T-helper 17 cell (primary cell): ENCODE data around the gene NDUFS2. TPM values are rescaled to one million over a fixed set of nuclear protein-coding genes. Genes with fewer than 3 reads are reported as not detected.
A peak's percentile ranks its signal among the peaks of the same experiment; 100 is the strongest.

Experiments
- ATAC-seq: fragments of 150-1000 bp; cut with Tn5 transposase; 2 replicates; pipeline ENCODE4 v1.10.0; 2021; ENCODE audit warnings: mild to moderate bottlenecking, moderate library complexity
- DNase-seq, 3 donors: peaks; one replicate each; pipeline versions ENCODE4 v3.0.0 to v3.0.0-alpha.2; 2020 to 2021
- H3K9me3 ChIP-seq: one replicate; pipeline ENCODE4 v1.7.0; 2013; ENCODE audit warnings: low read length, mild to moderate bottlenecking; ENCODE audit not compliant: control insufficient read depth, poor library complexity, severe bottlenecking
- H3K27ac Mint-ChIP-seq: one replicate; pipeline ENCODE4 v1.8.0; 2022; ENCODE audit warnings: mild to moderate bottlenecking, moderate library complexity, mixed read lengths
- H3K27me3 Mint-ChIP-seq: one replicate; pipeline ENCODE4 v1.8.0; 2022; ENCODE audit warnings: mixed read lengths
- H3K36me3 Mint-ChIP-seq: one replicate; pipeline ENCODE4 v1.8.0; 2022; ENCODE audit warnings: low read depth, mixed read lengths
- H3K4me1 Mint-ChIP-seq: one replicate; pipeline ENCODE4 v1.8.0; 2022; ENCODE audit warnings: mild to moderate bottlenecking, mixed read lengths
- H3K4me3 Mint-ChIP-seq: one replicate; pipeline ENCODE4 v1.8.0; 2022; ENCODE audit warnings: mild to moderate bottlenecking, moderate library complexity, mixed read lengths
- total RNA-seq, 4 donors: library from RNA in 2 of 4; stranded (reverse) in 2 of 4; gene quantifications; one replicate each; pipeline ENCODE4 v1.2.3 and lab custom pipeline; 2022 to 2026

Gene NDUFS2
- total RNA-seq: 10 to 100 TPM; 57.1 to 58.5 TPM
- total RNA-seq (lab: John Stamatoyannopoulos, UW): 49.3 to 99.9 reads per million in 2 donors

DNA sequence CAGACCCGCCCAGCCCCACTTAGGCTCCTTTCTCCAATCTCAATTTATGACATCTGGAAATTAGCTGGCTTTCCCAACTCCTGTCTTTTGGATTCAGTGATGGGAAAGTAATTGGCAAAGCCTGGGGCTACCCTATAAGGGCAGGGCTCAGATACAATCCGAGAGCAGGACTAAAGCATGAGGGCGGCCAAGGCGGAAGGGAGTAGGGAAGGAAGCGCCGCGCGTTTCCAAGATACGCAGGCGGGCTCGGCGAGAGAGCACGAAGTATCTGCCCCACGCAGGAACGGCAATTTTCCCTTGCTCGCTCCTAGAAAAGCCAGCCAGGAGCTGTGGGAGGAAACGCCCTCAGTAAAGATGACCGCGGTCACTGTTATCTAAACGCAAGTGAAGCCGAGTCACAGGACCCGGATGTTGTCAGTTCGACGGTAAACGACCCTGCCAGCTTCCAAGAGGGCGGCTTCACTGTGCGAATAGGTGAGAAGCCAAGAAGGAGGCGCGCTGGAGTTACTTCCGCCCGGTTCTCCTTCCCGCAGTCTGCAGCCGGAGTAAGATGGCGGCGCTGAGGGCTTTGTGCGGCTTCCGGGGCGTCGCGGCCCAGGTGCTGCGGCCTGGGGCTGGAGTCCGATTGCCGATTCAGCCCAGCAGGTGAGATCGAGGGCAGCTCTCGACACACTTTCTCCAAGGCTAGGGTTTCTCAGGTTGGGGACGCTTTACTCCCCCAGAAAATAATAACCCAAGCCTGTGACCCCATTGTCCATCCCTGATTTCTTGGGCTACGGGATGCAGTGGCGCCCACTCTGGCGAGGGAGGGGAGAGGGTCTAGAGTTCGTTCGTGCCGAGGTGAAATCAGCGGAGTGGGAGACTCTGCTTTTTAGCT, at the start of gene NDUFS2:
Gene NDUFS2 (plus strand): TSS at position 532 of the 877 bp plus-strand sequence. CDS start 19 bp downstream, at position 551.
- H3K4me1 Mint-ChIP-seq: peaks cover 43% of the 10 kb centered on the region
- ATAC-seq (peak; percentile 99), DNase-seq (peak; percentile 86 to 90 (median 87))
- no peaks in the 10 kb centered on the region for H3K27me3 Mint-ChIP-seq
- peaks cover 5% of the 10 kb centered on the region for H3K36me3 Mint-ChIP-seq
- H3K4me3 Mint-ChIP-seq: peak within 1 kb of the TSS; percentile 92
- H3K27ac Mint-ChIP-seq: peak within 1 kb of the TSS; percentile 97
- H3K9me3 ChIP-seq: no peaks in the 10 kb centered on the region

DNA sequence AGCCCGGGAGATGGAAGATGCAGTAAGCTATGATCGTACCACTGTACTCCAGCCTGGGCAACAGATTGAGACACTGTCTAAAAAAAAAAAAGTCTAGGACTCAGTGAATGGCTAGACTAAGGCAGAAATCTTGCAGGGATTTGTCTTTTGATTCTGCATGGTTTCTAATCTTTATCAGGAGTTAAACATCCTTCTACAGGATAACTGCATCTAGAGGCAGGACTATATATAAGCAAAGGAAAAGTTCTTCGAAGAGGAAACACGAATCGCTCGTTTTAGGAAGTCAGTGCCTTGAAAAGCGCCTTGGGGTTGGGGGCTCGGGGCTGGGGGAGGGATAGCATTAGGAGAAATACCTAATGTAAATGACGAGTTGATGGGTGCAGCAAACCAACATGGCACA, 49.0 kb upstream of the NDUFS2 start:
- Mint-ChIP-seq H3K27ac (peak overlapping the region; percentile 99), H3K27me3 (no peaks in the 10 kb centered on the region), H3K4me3 (peak overlapping the region; percentile 98), H3K36me3 (peaks cover 6% of the 10 kb centered on the region), H3K4me1 (peaks cover 26% of the 10 kb centered on the region)
- DNase-seq: no peak
- no peaks in the 10 kb centered on the region for H3K9me3 ChIP-seq
- no peak for ATAC-seq

DNA sequence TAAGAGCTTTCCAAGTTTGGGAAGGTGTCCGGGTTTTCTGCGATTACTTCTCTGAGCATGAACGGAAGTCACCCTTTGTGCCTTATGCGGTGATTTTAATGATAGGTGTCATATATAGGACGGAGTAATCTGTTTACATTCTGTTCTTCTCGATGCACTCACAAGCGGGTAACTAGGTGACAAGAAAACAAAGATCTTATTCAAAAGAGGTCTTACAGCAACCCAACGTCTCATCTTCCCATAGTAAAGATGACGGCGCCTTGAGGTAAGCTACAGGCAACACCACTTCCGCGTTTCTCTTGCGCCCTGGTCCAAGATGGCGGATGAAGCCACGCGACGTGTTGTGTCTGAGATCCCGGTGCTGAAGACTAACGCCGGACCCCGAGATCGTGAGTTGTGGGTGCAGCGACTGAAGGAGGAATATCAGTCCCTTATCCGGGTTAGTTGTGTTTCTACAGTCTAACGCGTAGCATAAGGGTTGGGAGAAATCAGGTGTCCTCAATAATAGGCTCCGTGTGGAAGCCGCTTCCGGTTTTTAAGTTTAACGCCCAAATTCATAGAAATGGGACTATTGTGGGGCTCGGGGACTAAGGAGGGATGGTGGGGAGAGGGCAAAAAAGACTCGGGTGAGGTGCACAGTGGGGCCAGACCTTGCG, 48.4 kb upstream of the NDUFS2 start, which contains the start of gene UFC1:
Gene UFC1 (plus strand): TSS at position 297 of the 656 bp plus-strand sequence. CDS start 20 bp downstream, at position 317.
- Mint-ChIP-seq H3K4me3 (peak within 1 kb of the TSS; percentile 98), H3K27ac (peak within 1 kb of the TSS; percentile 99), H3K4me1 (peaks cover 32% of the 10 kb centered on the region), H3K27me3 (no peaks in the 10 kb centered on the region), H3K36me3 (peaks cover 6% of the 10 kb centered on the region)
- peak; percentile 57 to 73 (median 69) for DNase-seq
- H3K9me3 ChIP-seq: no peaks in the 10 kb centered on the region
- ATAC-seq: peak; percentile 93

DNA sequence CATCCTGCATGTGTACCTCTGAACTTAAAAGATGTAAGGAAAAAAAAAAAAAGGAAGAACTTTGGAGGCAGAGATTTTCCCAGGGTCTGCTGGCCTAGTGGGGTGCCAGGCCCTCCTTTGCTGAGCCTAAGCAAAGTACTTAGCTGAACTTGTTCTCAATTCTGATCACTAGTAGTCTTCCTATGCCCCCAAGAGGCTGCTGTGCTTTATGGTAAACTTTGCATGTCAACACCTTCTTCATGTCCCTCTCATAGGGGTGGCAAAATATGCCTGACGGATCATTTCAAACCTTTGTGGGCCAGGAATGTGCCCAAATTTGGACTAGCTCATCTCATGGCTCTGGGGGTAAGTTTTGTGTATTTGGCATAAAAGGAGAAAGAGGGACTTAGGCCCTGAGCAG, 44.3 kb upstream of the NDUFS2 start:
- H3K9me3 ChIP-seq: no peaks in the 10 kb centered on the region
- DNase-seq (no peak), ATAC-seq (no peak)
- Mint-ChIP-seq H3K4me3 (peak overlapping the region; percentile 93), H3K36me3 (peaks cover 9% of the 10 kb centered on the region), H3K27me3 (no peaks in the 10 kb centered on the region), H3K4me1 (peaks cover 55% of the 10 kb centered on the region), H3K27ac (peak overlapping the region; percentile 97)

DNA sequence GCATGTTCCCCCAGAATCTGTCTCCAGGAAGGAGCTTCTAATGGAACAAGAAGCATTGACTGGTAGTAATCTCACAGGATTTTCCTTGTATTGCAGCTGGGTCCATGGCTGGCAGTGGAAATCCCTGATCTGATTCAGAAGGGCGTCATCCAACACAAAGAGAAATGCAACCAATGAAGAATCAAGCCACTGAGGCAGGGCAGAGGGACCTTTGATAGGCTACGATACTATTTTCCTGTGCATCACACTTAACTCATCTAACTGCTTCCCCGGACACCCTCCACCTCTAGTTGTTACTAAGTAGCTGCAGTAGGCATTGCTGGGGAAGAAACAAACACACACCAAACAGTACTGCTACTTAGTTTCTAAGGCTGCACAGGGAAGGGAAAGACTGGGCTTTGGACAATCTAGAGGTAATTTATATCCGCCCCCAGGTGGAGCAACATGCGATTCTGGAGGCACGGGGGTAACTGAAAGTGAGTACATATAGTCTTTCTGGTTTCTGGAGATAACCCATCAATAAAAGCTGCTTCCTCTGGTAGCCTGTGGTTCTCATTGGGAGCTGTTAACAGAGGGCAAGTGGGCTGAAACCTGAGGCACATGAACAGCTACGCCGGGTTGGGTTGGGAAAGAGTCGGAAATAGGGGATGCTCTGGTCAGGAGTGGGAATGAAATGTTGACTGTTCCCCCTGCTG, 43.7 kb upstream of the NDUFS2 start:
- DNase-seq: no peak
- no peak for ATAC-seq

DNA sequence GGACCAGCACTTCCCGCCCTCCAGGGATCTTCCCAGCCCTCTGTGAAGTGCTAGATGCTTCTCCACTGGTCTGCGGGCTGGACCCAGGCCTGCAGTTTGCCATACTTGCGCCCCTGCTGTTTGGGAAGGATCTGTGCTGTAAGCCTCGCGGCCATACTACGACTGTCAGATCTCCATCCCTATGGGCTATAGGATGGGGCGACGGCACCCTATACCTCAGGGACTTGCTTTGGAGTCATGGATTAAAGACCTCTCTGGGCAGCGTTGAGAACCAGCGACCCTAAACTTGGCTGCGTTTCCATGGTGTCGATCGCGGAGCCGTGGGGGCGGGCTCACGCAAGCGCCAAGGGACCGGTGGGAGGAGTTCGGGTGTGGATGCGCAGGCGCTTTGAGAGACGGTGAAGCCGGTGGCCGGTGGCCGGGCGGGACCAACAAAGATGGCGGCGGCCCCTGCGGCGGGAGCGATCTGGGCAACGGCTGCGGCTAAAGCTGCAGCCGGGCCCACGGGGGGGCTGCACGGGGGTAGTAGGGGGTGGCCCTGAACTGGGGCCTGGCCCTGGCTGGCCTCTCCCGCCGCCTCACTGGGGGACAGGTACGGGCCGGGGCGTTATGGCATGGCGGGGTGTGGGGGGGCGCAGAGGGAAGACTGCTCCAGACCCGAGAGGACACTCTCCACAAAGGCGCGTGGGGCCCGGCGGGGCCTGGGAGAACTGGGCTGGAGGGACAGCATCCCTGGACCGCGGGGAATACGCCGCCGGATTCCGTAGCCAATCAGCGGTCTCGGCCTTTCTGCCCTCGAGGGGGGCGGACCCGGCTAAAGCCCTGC, 42.9 kb upstream of the NDUFS2 start, which contains the start of gene USP21:
Gene USP21 (plus strand): TSS at position 414 of the 826 bp plus-strand sequence. CDS start 1,141 bp downstream, outside the sequence.
- peak; percentile 86 to 88 (median 87) for DNase-seq
- no peaks in the 10 kb centered on the region for H3K9me3 ChIP-seq
- peaks cover 12% of the 10 kb centered on the region for H3K36me3 Mint-ChIP-seq
- peak; percentile 91 for ATAC-seq
- H3K4me3 Mint-ChIP-seq: peak within 1 kb of the TSS; percentile 93
- H3K4me1 Mint-ChIP-seq: peaks cover 59% of the 10 kb centered on the region
- peak within 1 kb of the TSS; percentile 97 for H3K27ac Mint-ChIP-seq
- H3K27me3 Mint-ChIP-seq: no peaks in the 10 kb centered on the region

More for the DNA sequence above, 43.7 kb upstream of the NDUFS2 start:
- peak overlapping the region; percentile 93 for H3K4me3 Mint-ChIP-seq
- H3K36me3 Mint-ChIP-seq: peaks cover 13% of the 10 kb centered on the region
- no peaks in the 10 kb centered on the region for H3K9me3 ChIP-seq
- no peaks in the 10 kb centered on the region for H3K27me3 Mint-ChIP-seq
- H3K27ac Mint-ChIP-seq: peak overlapping the region; percentile 97
- peaks cover 61% of the 10 kb centered on the region for H3K4me1 Mint-ChIP-seq

DNA sequence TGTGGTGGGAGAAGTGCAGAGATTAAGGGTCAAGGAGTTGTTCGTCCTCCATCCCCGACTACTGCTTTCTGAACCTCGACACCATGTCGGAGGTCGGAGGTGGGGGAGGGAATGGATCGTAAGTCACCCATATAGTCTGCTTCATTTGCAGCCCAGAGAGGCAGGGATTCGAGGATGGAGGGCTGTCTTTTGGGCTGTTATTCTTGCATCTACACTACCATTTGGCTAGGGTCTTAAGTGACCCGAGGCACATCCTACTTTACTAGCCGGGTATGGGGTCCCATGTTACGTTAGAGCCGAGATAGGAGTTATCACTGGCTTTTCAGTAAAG, 42.3 kb upstream of the NDUFS2 start:
- peaks cover 12% of the 10 kb centered on the region for H3K36me3 Mint-ChIP-seq
- DNase-seq (no peak), ATAC-seq (no peak)
- no peaks in the 10 kb centered on the region for H3K27me3 Mint-ChIP-seq
- H3K4me3 Mint-ChIP-seq: peak overlapping the region; percentile 93
- H3K4me1 Mint-ChIP-seq: peaks cover 54% of the 10 kb centered on the region
- H3K9me3 ChIP-seq: no peaks in the 10 kb centered on the region
- peak overlapping the region; percentile 97 for H3K27ac Mint-ChIP-seq

DNA sequence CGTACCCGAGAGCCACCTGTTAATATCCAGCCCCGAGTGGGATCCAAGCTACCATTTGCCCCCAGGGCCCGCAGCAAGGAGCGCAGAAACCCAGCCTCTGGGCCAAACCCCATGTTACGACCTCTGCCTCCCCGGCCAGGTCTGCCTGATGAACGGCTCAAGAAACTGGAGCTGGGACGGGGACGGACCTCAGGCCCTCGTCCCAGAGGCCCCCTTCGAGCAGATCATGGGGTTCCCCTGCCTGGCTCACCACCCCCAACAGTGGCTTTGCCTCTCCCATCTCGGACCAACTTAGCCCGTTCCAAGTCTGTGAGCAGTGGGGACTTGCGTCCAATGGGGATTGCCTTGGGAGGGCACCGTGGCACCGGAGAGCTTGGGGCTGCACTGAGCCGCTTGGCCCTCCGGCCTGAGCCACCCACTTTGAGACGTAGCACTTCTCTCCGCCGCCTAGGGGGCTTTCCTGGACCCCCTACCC, 41.5 kb upstream of the NDUFS2 start:
- Mint-ChIP-seq H3K36me3 (peaks cover 12% of the 10 kb centered on the region), H3K27me3 (no peaks in the 10 kb centered on the region), H3K4me3 (peak overlapping the region; percentile 93), H3K4me1 (peaks cover 50% of the 10 kb centered on the region), H3K27ac (peak overlapping the region; percentile 16)
- H3K9me3 ChIP-seq: no peaks in the 10 kb centered on the region
- DNase-seq (no peak), ATAC-seq (no peak)

DNA sequence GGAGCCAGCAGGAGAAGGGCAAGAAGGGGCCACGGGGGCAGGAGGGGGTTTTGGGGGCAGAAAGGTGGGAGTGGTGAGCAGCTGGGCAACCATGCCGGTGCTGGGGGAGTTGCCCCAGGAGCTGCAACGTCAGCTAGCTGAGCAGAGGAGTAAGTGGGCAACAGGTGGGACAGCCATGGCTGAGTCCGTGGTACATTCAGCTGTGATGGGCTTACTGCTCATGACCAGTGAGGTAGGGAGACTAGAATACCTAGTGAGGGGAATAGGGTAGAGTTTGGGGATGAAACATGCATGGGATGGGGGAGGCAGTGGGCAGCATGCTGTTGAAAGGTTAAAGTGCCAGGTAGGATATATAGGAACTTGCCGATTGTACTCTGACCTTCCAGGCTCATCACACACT, 40.5 kb upstream of the NDUFS2 start:
- Mint-ChIP-seq H3K36me3 (peaks cover 12% of the 10 kb centered on the region), H3K27me3 (no peaks in the 10 kb centered on the region), H3K27ac (peak overlapping the region; percentile 97), H3K4me1 (peaks cover 55% of the 10 kb centered on the region), H3K4me3 (peak overlapping the region; percentile 93)
- DNase-seq (no peak), ATAC-seq (no peak)
- no peaks in the 10 kb centered on the region for H3K9me3 ChIP-seq

DNA sequence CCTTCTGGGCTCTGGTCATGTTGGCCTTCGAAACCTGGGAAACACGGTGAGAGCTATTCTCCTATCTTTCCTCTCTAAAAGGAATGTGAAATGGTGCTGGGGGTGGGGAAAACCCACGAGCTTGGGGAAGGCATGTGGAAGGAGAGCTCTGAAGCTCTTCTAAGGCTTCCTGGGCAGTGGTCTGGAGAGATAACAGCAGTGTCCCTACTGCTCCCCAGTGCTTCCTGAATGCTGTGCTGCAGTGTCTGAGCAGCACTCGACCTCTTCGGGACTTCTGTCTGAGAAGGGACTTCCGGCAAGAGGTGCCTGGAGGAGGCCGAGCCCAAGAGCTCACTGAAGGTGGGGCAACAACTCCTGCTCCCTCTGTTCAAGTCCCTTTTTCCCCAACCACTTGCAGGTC, 40.1 kb upstream of the NDUFS2 start:
- DNase-seq (no peak), ATAC-seq (no peak)
- peak overlapping the region; percentile 97 for H3K27ac Mint-ChIP-seq
- H3K4me3 Mint-ChIP-seq: no peak overlapping the region
- no peaks in the 10 kb centered on the region for H3K9me3 ChIP-seq
- H3K4me1 Mint-ChIP-seq: peaks cover 57% of the 10 kb centered on the region
- H3K27me3 Mint-ChIP-seq: no peaks in the 10 kb centered on the region
- peaks cover 11% of the 10 kb centered on the region for H3K36me3 Mint-ChIP-seq

DNA sequence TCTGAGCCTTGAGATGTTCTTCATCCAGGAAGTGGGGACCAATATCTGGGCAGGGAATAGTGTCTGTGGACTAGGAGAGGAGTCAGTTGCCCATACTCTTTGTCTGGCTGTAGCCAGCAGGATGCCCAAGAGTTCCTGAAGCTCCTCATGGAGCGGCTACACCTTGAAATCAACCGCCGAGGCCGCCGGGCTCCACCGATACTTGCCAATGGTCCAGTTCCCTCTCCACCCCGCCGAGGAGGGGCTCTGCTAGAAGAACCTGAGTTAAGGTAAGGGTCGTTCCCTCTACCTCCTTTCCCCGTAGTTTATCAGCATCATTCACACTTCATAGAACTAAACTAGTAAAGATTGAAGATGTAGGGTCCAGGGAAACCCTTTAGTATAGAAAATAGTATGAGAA, 39.4 kb upstream of the NDUFS2 start:
- H3K4me3 Mint-ChIP-seq: no peak overlapping the region
- H3K36me3 Mint-ChIP-seq: peaks cover 9% of the 10 kb centered on the region
- peaks cover 58% of the 10 kb centered on the region for H3K4me1 Mint-ChIP-seq
- ATAC-seq (no peak), DNase-seq (no peak)
- H3K27me3 Mint-ChIP-seq: no peaks in the 10 kb centered on the region
- no peaks in the 10 kb centered on the region for H3K9me3 ChIP-seq
- peak overlapping the region; percentile 97 for H3K27ac Mint-ChIP-seq

DNA sequence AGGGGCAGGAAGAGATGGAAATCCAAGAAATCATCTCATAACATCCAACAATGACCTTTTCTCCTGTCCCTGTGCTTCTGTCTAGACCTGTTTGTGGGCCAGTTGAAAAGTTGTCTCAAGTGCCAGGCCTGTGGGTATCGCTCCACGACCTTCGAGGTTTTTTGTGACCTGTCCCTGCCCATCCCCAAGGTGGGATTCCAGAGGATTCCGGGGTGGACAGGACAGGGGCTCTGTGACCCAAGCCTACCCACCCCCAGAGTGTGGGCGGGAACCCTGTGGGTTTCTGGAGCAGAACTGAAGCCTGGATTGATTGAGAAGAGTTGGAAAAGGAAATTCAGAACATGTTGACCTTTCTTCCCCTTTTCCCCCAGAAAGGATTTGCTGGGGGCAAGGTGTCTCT, 38.4 kb upstream of the NDUFS2 start:
- Mint-ChIP-seq H3K4me3 (peak overlapping the region; percentile 49), H3K36me3 (peaks cover 9% of the 10 kb centered on the region), H3K27me3 (no peaks in the 10 kb centered on the region), H3K4me1 (peaks cover 55% of the 10 kb centered on the region), H3K27ac (peak overlapping the region; percentile 97)
- H3K9me3 ChIP-seq: no peaks in the 10 kb centered on the region
- ATAC-seq: no peak
- no peak for DNase-seq
